RWPE2 (cell line): Measurements from ENCODE around the gene FBXW8.

Source experiments
- ATAC-seq: fragments of 200-7000 bp; cut with Tn5 transposase; 3 replicates; pipeline ENCODE4 v1.9.1; 2021; ENCODE audit warnings: low read depth
- DNase-seq: peaks from one replicate; pipeline ENCODE4 v3.0.0-alpha.2; 2020; ENCODE audit warnings: low spot score
- H3K27ac ChIP-seq: fragments of 450-650 bp; 2 replicates; pipeline ENCODE4 v1.5.1; 2017; ENCODE audit warnings: mild to moderate bottlenecking; ENCODE audit not compliant: poor library complexity, severe bottlenecking
- H3K27me3 ChIP-seq: fragments of 250-450 bp; sonication (Bioruptor Pico); 2 replicates; pipeline ENCODE4 v1.5.1; 2021; ENCODE audit warnings: mild to moderate bottlenecking, moderate library complexity; ENCODE audit not compliant: insufficient read depth, poor library complexity, severe bottlenecking
- H3K36me3 ChIP-seq: fragments of 250-450 bp; sonication (Bioruptor Pico); 2 replicates; pipeline ENCODE4 v1.5.1; 2020; ENCODE audit warnings: low read depth, mild to moderate bottlenecking, moderate library complexity
- H3K4me1 ChIP-seq: fragments of 250-450 bp; sonication (Bioruptor Pico); 2 replicates; pipeline ENCODE4 v1.5.1; 2021; ENCODE audit warnings: mild to moderate bottlenecking, moderate library complexity; ENCODE audit not compliant: insufficient read depth, poor library complexity, severe bottlenecking
- H3K4me3 ChIP-seq: fragments of 250-450 bp; sonication (Bioruptor Pico); 2 replicates; pipeline ENCODE4 v1.5.1; 2021; ENCODE audit warnings: mild to moderate bottlenecking, moderate library complexity; ENCODE audit not compliant: severe bottlenecking
- H3K9me3 ChIP-seq: fragments of 250-450 bp; sonication (Bioruptor Pico); 2 replicates; pipeline ENCODE4 v1.5.1; 2021; ENCODE audit warnings: mild to moderate bottlenecking, moderate library complexity; ENCODE audit not compliant: severe bottlenecking
- TF ChIP-seq, protein P1 (sequence below): fragments of 450-650 bp; IDR thresholded peaks from one replicate; pipeline ENCODE4 v1.5.1; 2017; ENCODE audit warnings: mild to moderate bottlenecking, moderate library complexity; ENCODE audit not compliant: poor library complexity, severe bottlenecking

FBXW8 gene

DNA sequence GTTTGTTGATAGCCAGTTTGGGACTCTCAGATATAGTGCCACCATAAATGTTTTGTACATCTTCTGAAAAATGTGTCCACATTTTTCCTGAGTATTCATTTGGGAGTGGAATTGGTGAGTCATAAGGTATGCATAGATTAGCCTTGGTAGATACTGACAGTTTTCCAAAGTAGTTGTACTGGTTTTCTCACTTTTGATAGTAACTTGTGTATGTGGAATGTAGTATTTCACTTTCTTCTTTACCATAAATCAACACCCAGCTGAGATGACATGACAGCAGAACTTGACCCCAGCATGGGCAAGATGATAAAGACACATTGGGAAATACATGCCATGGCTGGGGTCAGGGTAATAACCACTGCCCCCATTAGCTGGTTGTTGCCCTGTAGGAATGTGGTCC is 5.4 kb downstream of the FBXW8 start:
- peak; percentile 70 for ATAC-seq
- TF ChIP-seq, protein P1, sequence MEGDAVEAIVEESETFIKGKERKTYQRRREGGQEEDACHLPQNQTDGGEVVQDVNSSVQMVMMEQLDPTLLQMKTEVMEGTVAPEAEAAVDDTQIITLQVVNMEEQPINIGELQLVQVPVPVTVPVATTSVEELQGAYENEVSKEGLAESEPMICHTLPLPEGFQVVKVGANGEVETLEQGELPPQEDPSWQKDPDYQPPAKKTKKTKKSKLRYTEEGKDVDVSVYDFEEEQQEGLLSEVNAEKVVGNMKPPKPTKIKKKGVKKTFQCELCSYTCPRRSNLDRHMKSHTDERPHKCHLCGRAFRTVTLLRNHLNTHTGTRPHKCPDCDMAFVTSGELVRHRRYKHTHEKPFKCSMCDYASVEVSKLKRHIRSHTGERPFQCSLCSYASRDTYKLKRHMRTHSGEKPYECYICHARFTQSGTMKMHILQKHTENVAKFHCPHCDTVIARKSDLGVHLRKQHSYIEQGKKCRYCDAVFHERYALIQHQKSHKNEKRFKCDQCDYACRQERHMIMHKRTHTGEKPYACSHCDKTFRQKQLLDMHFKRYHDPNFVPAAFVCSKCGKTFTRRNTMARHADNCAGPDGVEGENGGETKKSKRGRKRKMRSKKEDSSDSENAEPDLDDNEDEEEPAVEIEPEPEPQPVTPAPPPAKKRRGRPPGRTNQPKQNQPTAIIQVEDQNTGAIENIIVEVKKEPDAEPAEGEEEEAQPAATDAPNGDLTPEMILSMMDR = no peak
- Histone ChIP-seq H3K4me3 (no peak overlapping the region), H3K27ac (peak overlapping the region; percentile 53), H3K36me3 (peaks cover 5% of the 10 kb centered on the region; the same call in 1 of the 2 replicates), H3K4me1 (peaks cover 16% of the 10 kb centered on the region), H3K9me3 (no peaks in the 10 kb centered on the region), H3K27me3 (no peaks in the 10 kb centered on the region)
- DNase-seq = no peak

DNA sequence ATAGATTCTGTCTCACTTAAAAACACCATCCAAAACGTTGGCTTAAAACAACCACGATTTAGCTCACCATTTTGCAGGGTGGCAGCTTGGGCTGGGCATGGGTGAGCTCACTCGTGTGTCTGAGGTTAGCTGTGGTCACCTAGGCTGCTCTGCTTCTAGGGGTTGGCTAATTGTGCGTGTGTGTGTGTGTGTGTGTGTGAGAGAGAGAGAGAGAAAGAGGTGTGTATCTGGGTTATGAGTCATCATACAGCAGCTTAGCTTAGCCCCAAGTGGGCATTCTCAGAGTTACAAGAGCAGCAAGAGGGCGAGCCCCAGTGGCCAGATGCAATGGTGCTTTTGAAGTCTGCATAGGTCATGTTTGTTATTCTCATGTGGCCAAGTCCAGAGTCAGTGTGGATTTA is 6.0 kb downstream of the FBXW8 start:
- Histone ChIP-seq H3K36me3 (peaks cover 5% of the 10 kb centered on the region; the same call in 1 of the 2 replicates), H3K27ac (peak overlapping the region; percentile 53)
- no peak for DNase-seq

DNA sequence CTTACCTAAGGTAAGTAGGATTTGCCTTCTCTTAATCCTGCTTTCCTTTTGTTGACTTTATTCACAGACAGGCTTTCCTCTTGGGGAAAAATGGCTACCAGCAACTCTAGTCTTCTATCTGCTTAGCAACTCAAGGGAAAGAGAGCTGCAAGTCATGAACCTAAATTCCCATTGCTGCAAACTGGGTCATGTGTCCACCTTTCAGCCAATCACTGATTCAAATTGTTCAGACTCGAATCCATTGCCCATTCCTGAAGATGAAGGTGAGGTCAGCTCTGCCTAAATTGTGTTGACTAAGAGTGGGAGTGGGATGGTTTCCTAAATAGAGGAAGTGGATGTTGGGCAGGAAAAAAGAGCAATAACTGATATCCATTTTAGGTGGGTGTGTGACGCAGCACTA is 7.7 kb downstream of the FBXW8 start:
- H3K36me3 ChIP-seq = peaks cover under 1% of the 10 kb centered on the region; the same call in 1 of the 2 replicates
- H3K9me3 ChIP-seq = no peaks in the 10 kb centered on the region
- peaks cover 14% of the 10 kb centered on the region for H3K4me1 ChIP-seq
- H3K4me3 ChIP-seq = no peak overlapping the region
- H3K27me3 ChIP-seq = no peaks in the 10 kb centered on the region
- no peak for ATAC-seq
- TF ChIP-seq, protein P1 = no peak
- H3K27ac ChIP-seq = no peak overlapping the region
- no peak for DNase-seq

More for the DNA sequence above, 6.0 kb downstream of the FBXW8 start:
- Histone ChIP-seq H3K27me3 (no peaks in the 10 kb centered on the region), H3K4me3 (no peak overlapping the region), H3K4me1 (peaks cover 15% of the 10 kb centered on the region), H3K9me3 (no peaks in the 10 kb centered on the region)
- TF ChIP-seq, protein P1 = peak; percentile 28
- peak; percentile 65 for ATAC-seq

DNA sequence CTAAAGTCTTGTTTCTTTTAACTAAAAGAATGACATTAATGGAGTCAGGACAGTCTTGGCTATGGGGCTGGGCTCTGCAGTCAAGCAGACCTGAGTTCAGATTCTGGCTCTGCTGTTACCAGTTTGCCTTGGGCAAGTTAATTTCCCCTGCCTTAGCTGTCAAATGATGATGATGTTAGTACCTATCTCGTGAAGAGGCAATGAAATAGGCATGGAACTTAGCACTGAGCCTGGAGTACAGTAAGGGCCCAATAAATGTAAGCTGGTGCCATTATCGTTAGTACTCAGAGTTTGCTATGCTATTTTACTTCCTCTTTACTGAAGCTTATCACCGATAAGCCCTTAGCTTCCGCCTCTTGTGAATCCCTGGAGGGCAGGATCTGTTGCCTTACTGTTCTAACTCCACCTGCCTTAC is 8.5 kb downstream of the FBXW8 start:
- Histone ChIP-seq H3K4me1 (peaks cover 14% of the 10 kb centered on the region), H3K27ac (no peak overlapping the region), H3K9me3 (no peaks in the 10 kb centered on the region), H3K4me3 (no peak overlapping the region), H3K36me3 (no peaks in the 10 kb centered on the region), H3K27me3 (no peaks in the 10 kb centered on the region)
- DNase-seq (no peak), ATAC-seq (no peak)
- TF ChIP-seq, protein P1 = no peak

DNA sequence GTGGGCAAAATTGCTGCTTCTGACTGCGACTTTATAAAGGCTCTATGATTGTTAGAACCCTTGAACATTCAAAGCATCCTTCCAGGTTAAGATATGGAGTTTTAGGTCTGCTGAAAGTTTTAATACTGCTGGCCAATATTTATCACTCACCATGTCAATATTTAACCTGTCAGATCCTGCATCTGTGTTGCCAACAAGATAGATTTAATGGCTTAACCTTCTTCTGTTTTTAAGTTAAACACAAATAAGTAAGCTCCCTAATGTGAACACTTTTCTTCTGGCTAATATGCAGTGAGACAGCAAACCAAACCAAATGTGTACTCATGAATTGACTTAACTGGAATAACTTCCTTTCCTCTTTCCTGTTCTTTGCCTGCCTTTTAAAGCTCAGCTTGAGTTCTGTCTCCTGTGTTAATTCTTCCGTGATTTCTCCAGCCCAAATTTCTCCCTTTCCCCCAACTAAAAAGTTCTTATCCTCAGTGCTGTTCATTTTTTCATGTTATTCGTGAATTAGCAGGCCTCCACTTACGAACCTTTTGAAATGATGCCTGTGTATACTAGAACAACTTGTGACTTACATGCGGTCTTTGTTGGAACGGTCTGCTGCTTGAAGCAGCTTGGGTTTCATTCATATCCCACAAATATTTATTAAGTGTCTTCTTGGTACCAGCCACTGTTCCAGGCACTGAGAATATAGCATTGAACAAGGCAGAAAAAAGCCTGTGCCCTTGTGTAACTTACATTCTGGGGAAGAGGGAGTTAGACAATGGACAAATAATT is 9.1 kb downstream of the FBXW8 start:
- DNase-seq (no peak), ATAC-seq (no peak)
- H3K9me3 ChIP-seq = no peaks in the 10 kb centered on the region
- H3K27ac ChIP-seq = no peak overlapping the region
- peaks cover 21% of the 10 kb centered on the region for H3K4me1 ChIP-seq
- TF ChIP-seq, protein P1 = no peak
- no peaks in the 10 kb centered on the region for H3K27me3 ChIP-seq
- no peak overlapping the region for H3K4me3 ChIP-seq
- no peaks in the 10 kb centered on the region for H3K36me3 ChIP-seq
